Epithelial cell of esophagus (primary cell): ENCODE results near the gene NOVA1.

ENCODE experiments used
- DNase-seq: peaks from one replicate; pipeline ENCODE4 v3.0.0; 2010; ENCODE audit warnings: low read depth
- H3K4me3 ChIP-seq: 2 replicates; pipeline ENCODE4 v1.5.1; 2011; ENCODE audit warnings: mild to moderate bottlenecking, low read length, control low read depth
- TF ChIP-seq, protein P1 (sequence below): IDR thresholded peaks from 2 replicates; pipeline ENCODE4 v1.5.1; 2011; ENCODE audit warnings: low read depth, mild to moderate bottlenecking, low read length, control low read depth, inconsistent platforms; ENCODE audit not compliant: insufficient read depth; ENCODE audit errors: missing control alignments

Gene NOVA1

DNA sequence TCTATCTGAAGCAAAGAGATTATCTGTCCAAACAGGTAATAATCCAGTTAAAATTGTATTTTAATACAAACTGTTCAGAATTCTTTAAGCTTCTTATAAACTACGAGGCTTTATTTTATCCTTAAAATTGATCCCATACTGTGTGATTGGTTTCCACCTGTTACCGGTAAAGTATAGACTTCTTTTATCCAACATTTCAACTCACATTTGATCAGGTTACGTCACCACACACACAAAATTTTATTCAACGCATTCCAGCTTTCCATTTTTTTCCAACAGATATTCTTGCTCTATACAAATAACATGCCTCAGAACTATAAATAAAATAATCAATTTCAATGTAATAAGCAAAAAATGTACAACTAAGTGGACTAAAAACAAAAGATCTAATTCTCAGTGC lies 4.5 kb downstream of the NOVA1 start:
- no peak overlapping the region for H3K4me3 ChIP-seq
- DNase-seq: no peak
- TF ChIP-seq, protein P1, sequence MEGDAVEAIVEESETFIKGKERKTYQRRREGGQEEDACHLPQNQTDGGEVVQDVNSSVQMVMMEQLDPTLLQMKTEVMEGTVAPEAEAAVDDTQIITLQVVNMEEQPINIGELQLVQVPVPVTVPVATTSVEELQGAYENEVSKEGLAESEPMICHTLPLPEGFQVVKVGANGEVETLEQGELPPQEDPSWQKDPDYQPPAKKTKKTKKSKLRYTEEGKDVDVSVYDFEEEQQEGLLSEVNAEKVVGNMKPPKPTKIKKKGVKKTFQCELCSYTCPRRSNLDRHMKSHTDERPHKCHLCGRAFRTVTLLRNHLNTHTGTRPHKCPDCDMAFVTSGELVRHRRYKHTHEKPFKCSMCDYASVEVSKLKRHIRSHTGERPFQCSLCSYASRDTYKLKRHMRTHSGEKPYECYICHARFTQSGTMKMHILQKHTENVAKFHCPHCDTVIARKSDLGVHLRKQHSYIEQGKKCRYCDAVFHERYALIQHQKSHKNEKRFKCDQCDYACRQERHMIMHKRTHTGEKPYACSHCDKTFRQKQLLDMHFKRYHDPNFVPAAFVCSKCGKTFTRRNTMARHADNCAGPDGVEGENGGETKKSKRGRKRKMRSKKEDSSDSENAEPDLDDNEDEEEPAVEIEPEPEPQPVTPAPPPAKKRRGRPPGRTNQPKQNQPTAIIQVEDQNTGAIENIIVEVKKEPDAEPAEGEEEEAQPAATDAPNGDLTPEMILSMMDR: no peak

DNA sequence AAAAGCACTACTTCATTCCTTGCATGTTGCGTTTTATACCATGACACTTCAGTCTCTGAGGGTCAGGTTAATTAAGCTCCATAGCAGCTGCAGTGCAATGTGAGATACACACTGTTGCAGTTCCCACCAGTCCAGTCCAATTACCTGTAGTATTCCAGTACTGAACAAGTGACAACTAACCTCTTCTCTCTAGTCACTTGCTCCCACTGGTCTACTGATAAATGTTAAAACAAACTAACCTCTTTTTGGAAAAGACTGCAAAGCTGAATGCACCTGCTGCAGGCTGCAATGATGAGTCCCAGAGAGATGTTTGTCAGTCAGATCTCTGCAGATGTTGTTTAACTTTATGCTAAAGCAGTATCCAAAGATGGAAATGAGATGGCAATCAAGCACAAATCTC lies 7.9 kb downstream of the NOVA1 start:
- TF ChIP-seq, protein P1: no peak
- DNase-seq: no peak

DNA sequence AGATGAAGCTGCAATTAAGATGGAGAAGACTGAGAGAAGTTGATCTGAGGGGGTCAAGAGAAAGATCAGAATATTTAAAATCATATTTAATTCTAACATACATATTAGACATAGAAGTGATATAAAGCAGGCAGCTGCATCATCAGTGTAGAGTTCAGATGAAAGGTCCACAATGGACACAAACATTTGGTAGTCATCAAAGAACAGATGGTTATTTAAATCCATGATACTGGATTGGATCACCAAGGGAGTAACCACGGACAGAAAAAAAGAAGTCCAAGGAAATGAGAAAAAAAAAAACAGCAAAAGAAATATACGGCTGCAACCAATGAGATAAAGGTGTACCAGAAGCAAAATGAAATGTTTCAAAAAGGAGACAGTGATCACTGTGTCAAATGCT lies 20.1 kb downstream of the NOVA1 start:
- H3K4me3 ChIP-seq: no peak overlapping the region
- TF ChIP-seq, protein P1: no peak
- no peak for DNase-seq

More for the DNA sequence above, 7.9 kb downstream of the NOVA1 start:
- no peak overlapping the region for H3K4me3 ChIP-seq

DNA sequence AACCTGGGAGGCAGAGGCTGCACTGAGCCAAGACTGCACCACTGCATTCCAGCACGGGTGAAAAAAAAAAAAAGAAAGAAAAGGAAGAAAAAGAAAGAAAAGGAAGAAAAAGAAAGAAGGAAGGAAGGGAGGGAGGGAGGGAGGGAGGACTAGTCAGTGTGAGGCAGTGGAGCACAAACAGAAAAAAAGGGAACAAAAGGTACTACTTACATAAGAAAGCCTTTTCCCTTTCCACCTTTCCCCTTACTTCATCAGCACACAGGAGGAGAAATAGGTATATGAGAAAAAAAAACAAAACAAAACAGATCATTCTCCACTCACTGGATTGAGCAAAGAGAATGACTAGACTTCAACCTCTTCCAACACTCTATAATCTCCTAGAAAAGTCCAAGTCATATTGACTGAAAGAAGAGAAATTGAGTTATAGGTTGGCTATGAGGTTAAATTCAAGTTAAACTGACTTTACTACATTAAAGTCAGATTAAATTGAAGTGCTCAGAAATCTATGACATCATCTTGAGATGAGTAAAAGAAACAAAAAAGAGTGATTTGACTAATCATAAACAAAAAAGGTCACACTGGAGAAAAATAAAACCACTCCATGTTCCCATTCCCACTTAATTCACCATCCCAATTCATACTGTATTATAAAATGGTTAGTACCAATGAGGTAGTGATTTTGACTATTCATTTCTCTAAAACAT lies 43.6 kb downstream of the NOVA1 start:
- TF ChIP-seq, protein P1: no peak
- no peak for DNase-seq
- H3K4me3 ChIP-seq: no peak overlapping the region

DNA sequence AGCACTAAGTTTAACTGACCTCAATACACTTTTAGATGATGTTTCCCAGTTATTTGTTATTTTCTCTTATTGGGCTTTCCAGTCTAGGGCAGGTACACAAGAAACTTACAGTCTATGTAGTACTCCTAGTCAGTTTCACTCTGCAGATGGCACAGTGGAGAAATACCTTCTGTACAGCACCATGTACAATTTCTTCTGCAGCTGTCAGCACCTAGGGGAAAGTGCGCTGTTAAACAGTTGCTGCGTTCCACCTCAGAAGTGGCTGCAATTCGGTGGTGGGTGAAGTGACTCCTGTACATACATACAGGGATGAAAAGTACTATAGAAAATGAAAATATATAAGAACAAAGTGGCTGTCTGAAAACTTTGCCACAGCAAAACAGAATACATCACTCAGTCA lies 48.3 kb downstream of the NOVA1 start:
- TF ChIP-seq, protein P1: no peak
- H3K4me3 ChIP-seq: no peak overlapping the region
- DNase-seq: no peak

DNA sequence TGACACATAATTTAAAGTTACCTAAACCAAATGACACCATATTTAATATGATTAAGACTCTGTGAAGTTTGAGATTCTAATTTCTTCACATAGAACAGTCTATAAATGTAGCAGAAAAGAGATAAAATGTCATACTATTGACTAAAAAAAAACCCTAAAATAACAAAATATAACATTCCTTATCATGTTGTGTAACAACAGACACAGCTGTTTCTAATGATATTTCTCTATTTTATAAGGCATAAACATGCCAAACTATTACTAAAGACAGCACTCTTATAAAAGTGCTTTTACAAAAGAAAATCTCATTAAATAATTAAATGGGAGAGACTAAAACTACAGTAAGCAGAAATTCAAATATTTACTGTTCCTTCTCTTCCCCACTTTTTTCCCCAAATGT lies 49.4 kb downstream of the NOVA1 start:
- no peak for DNase-seq
- H3K4me3 ChIP-seq: no peak overlapping the region
- TF ChIP-seq, protein P1: no peak

DNA sequence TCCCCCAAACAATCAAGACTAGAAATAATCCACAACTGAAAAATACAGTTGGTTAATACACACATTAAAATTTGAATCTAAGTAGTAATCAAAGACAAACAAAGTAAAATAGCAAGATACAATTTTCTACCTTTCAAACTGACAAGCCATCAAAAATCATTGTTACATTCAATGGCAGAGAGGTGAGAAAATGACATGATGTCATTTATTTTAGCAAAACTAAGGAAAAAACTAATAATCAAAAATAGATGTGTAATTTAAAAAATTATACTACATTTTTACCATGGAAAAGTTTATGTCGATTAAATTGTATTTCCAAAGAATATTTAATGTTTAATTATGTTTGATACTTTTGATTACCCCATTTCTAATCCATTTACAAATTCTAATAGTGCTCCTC lies 59.7 kb downstream of the NOVA1 start:
- DNase-seq: no peak
- H3K4me3 ChIP-seq: no peak overlapping the region
- TF ChIP-seq, protein P1: no peak
